HG03558 (cell line): ENCODE results near the gene POLR3G.

Experiments used
- ATAC-seq: cut with Tn5 transposase; IDR thresholded peaks from one replicate; pipeline ENCODE4 v1.9.1; 2021; ENCODE audit warnings: moderate number of reproducible peaks; ENCODE audit not compliant: unreplicated experiment; ENCODE audit errors: extremely low read depth

POLR3G gene, protein sequence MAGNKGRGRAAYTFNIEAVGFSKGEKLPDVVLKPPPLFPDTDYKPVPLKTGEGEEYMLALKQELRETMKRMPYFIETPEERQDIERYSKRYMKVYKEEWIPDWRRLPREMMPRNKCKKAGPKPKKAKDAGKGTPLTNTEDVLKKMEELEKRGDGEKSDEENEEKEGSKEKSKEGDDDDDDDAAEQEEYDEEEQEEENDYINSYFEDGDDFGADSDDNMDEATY

DNA sequence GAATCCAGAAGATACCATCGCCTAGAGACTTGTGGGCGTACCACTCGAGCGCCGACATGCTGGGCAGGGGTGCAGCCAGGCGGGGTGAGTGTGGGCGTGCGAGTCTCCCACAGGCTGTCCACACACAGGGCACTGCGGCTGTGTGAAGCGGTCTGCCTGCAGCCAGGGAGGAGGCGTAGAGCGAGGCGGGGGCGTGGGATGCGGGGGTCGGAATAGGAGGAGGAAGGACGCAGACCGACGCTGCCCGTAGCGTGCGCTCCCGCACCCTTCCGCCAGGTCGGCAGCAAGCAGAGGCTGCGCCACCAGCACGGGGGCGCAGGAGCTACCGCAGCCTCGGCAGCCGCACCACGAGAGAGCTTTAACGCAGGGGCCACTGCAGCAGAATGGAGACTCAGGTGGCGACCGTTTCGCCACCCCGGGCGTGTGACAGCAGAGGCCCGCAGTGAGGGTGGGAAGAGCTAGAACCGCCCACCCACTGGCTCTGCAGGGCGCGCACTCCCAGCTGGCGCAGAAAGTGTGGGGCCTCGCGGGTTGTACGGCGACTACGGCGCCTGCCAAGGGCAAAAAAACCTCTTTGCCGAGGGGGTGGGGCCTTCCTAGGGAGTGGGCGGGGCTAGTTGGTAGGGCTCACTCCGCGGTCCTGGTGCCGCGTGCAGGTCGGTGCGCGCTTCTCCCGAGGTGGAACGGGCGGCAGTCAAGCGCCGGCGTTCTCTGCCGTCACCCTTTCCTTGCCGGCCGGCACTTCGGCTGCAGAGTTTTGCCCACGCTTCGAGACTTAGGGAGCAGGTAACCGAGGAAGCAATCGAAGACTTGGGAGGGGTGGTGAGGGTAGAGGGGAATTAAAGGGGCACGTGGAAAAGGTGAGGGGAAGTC is at the start of gene POLR3G, which contains the start of gene MBLAC2:
POLR3G (plus strand) TSS at position 630 of the 873 bp plus-strand sequence. CDS start 10,704 bp downstream, outside the sequence.
MBLAC2 (minus strand) TSS at position 537 of the 873 bp plus-strand sequence; CDS start at position 58, 479 bp downstream.
- ATAC-seq, result peak; percentile 78

DNA sequence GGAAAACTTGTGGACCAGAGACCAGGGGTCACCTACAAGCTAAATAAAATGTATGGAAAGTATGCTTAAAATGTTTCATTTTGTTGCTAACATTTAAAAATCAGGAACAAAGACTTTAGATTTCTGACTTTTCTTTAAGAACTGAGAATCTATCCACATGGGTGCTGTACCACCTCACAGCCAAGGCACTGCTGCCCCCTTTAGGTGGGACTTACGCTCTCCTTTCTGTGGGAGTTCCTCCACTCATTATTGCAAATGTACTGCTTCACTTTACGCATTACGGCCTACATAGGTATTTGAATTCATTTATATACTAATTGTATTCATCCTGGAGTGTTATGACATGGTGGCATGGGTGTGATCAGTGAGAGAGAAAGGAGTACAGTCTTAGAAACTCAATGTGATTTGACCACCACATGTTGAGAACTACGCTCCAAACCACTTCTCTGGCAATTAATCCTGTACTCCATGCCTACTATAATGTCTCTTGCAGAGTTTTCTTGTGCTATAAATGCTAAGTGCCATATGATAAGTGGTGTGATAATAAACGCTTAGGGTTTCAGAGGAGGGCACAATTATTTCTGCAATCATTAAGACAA is 40.4 kb upstream of the POLR3G start:
- peak; percentile 49 for ATAC-seq

DNA sequence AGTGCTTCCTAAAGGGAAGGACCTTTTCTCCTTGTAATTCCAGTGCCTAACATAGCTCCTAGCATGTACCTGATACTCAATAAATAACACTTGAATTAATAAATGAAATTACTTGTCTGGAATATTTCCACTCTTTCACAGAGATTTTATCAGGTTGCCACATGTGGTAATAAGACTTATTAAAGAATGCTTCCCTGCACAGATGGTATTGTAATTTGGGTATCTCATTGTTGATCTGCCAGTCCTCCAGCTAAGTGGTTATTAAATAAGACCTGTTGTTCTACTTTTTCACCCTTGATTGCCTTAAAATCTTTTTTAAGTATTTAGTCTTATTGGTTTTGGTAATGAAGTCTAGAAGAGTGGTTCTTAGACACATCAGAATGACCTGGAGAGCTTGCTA is 37.0 kb upstream of the POLR3G start:
- no peak for ATAC-seq

DNA sequence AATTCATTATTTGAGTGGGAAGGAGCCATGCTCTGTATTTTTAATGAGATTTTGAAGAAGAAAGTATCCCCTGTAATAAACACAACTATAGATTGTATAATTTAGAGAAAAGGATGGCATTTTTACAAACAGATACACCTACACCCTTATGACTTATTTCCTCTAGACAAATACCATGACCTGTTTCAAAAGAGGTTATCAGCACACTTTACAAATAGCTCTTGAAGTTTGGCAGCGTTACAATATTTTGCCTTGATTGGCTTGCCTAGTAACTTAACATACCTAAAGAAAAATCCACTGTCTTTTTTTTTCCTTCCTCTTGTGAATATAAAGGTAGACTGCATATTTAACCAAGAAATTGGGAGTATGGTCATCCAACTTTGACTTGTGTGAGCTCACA is 36.6 kb upstream of the POLR3G start:
- no peak for ATAC-seq

DNA sequence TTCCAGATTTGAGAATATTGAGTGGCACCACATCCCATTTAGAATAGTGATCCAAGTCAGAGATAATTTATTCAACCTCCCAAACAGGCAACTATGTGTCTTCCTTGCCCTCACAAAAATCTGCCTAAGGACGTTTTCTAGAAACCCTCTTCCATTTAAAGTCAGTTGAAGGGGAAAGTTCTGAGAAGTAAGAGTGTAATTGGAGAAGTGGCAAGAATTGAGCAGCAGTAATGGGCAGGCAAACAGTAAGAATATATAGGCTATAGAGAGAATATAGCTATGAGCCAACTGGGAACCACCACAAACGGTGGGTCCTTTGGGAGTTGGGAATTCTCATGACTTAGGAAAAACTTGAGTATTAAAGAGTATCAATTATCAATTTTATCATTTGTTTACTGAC is 34.0 kb upstream of the POLR3G start:
- ATAC-seq, result no peak

DNA sequence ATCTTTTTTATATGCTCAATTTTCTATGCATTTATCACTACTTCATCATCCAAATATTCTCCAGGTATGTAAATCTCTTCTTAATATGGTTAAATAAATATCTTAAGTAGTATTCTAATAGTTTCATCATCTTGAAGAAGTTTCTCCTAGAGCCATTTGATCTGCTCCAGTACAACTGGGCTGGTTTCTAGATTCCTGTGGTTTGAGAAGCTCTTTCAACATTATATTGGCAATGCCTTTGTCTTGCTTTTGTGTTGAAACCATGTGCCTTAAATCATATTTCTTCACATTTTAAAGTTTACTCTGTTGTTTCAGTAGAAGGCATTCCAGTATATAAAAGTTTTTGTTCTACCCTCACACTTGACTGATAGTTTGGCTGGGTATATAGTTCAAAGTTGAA is 27.7 kb upstream of the POLR3G start:
- ATAC-seq, result no peak

DNA sequence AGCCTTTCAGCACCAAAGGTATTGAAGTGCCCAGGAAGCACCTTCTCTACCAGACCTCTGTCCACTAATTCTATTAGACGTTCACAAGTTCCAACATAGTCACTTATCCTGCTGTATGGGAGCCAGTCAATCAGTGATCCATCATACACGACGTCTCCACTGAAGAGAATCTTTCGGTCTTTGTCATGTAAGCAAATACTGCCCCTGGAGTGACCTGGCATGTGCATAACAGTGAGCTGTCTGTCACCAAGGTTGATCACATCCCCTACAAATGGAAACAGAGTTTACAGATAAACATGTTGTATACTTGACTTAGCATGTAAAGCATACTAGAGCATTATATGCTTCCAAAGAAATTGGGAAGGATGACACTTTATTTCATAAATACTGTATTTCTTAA is 13.4 kb upstream of the POLR3G start:
- ATAC-seq, result no peak

DNA sequence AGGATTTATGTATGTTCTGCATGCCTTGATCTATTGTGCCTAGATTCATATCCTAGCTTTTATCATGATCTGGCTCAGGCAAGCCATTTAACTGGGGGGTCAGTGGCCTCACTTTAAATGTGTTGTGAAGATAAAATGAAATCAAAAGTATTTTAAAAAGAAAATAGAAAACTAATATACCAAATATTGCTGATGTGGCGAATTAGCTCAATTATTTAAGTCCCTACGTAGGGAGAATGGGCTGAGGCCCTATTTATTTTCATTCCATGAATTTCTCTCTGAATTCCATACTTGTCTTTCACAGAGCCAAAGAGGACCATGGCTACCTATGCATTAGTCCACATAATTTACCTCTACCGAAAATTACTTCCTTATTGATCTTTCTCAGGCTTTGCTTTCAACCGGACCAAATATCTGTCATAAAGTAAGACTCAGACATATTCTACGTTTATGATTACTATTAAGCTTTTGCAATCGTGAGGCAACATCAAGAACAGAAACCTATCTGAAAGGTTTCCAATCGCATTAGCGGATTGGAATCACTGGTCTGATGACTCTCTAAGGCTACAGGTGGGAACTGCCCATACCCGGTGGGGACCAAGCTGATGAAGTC is 1.8 kb upstream of the POLR3G start:
- ATAC-seq, result no peak

DNA sequence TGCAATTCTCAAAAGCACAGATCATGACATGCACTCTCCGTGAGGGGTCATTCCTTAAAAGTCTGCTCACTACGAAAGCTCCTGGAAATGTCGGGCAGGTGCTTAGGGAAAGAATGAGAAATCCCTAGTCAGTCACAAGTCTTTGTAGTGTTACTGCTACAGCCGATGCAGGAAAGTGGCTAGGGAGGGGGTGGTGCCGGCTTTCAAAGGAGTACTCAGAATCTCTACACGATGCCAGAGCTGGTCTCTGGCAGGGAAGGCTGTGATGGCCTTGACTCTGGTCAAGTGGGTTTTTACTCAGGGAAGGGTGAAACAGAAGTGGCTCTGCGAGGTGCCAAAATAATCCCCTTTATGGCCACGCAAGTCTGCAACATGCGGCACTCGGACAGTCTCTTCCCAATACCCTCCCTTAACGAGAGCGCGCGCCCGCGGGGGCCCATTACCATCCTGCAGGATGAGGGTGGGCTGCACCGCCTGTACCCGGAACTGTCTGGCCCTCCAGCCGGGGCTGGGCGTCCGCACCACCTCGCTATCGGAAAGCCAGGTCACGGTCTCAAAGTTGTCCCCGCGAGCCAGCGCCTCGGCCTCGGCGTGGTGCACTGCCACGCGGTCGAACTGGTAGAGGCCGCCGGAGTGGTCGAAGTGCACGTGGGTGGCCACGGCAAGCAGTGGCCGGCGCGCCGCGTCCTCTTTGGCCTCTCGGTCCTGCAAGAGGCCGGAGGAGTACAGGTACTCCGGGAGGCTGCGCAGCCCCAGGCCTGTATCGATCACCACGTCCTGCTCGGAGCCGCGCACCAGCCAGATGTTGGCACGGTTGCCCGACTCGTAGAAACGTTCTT is 1.0 kb upstream of the POLR3G start:
- ATAC-seq, result peak; percentile 1

DNA sequence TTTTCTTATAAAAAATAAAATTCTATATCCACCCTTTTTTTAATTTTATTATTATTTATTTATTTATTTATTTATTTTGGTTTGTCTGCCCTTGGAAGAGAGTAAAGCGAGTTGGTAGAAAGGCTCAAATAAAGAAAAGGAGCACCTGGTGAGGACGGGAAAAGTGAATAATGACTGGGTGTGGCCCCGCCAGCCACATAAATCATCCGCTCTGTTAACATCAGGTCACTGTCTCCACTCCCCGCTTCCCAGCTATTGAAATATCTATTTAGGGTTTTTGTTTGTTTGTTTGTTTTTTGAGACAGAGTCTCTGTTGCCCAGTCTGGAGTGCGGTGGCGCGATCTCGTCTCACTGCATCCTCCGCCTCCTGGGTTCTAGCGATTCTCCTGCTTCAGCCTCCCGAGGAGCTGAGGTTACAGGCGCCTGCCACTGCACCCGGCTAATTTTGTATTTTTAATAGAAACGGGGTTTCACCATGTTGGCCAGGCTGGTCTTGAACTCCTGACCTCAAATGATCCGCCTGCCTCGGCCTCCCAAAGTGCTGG is 844 bp downstream of the POLR3G start:
- no peak for ATAC-seq

DNA sequence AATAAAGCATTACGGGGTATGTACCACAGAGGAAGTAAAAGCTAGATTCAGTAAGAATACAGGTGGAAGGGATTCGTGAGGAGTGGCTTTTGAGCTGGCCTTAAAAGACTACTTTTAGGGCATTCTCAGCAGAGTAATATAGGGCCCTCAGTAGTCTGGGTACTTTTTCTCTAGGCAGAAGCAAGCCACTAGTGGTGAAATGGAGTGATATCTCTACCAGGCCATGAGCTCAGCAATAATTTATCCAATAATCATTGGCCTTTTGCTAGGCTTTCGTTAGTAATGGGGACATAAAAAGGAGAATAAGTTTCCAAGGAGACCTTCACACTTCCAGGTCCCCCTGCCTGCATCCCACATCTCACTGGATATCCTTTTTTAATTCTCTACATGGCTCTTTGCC is 1.7 kb downstream of the POLR3G start:
- ATAC-seq, result no peak

DNA sequence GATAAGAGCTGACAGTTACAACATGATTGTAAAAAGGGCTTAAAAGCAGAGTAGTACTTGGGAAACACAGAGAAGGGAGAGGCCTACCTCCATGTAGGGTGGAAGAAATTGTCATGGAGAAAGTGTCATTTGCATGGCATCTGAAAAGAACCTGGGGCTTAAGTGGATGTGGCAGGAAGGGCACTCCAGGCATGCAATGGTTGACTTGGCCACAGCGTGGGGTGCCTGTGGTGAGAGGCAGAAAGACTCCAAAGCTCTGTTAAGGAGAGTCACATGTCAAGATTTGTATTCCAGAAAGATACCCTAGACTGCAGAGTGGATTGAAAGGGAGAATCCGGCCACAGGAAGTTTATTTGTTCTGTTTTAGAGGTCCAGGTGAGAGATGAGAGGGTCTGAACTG is 2.4 kb downstream of the POLR3G start:
- no peak for ATAC-seq

DNA sequence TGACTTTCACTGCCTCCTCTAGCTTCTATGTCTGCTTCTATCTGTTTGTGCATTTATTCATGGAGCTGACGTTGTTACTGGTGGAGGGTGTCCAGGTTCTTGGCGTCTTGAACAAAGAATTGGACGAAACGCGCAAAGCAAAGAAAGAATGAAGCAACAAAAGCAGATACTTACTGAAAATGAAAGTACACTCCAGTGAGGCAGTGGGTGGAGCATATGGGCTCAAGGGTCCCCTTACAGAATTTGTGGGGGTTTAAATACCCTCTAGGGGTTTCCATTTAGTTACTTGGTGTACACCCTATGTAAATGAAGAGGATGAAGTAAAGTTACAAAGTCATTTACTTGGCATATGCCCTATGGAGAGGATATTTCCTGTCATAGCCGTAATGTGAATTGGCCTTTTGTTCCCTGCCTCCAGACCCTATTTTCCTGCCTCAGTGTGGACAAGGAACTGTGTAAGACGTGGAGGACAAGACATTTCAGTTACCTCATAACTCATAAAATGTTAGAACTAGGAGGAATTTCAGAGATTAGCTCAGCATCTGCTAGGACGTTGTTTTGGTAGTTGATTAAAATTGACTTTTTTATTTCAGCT is 3.1 kb downstream of the POLR3G start:
- no peak for ATAC-seq

DNA sequence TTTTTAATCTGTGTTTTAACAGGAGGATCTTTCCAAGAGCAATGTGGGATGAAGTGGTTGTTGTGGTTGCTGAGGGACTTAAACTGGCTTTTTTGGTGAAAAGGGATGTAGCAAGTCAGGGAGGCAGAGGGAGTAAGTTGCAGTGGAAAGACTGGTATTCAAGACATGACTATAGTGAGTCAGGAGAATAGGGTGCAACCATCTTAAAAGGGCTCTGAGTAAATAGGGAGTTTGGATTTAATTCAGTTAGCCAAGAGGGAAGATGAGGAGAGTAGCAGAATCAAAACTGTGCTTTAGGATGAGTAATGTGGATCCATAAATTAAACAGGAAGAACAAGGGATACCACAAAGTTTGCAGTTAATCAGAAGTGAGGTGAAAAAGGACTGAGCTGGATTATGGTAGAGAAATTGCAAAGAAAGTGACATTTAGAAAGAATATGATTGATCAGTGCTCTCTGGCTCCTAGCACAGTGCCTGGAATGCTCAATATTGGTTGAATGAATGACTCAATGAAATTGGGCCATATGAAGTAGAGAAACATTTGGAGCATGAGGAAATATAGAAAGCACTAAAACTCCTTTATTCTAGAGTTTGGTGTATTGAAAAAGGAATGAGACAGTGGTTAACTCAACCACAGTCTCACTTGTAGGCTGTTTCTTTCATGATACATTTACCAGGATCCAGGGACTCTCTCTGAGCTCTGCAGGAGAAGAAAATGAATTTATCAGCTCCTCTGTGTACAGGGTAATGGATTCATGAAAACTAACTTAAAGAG is 5.1 kb downstream of the POLR3G start:
- ATAC-seq, result no peak

DNA sequence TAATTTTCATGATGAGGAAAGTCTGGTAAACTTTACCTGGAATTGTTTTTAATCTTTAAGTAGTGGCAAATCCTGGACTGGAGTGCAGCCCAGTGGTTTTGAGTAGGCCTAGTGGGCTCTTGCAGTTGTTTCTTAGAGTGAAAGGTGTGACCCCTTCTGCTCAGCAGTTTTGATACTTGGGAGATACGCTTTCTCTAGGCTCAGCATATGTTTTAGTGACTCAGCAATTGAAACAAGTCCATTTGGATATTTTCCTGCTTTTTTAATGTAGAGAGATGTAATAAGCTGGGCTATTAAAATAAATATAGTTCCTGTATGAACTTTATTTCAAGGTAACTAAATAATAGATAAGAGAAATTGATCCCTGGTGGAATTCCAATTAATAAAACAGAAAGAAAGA is 6.0 kb downstream of the POLR3G start:
- no peak for ATAC-seq

DNA sequence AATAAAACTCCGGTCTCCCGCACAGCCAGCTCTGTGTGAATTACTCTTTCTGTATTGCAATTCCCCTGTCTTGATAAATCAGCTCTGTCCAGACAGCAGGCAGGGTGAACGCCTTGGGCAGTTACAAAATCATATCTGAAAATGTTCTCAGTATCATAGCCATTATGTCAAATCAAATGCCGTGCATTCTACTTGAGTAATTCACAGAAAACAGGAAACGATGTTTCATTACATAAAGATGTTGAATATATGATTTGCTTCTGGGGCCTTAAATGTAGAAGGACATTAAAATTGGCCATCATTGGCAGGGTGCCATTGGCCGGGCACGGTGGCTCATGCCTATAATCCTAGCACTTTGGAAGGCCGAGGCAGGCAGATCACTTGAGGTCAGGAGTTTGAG is 8.5 kb downstream of the POLR3G start:
- ATAC-seq, result no peak

DNA sequence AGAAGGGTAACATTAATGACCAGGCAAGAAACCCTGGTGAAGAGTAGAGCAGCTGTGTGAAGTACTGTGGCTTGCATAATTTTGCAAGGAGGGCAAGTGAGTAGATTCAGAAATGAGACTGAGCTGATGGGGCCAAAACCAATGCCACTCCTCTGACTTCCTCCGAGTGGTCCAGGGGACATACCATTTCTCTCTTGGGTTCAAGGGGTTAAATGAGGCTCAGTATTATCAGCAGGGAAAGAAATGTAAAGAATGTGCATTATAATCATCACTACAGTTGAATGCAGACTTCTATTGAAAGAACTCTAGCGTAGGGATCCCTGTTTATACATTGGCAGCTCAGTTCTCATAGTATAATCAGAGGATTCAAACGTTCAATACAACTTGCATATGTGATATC is 9.9 kb downstream of the POLR3G start:
- no peak for ATAC-seq

DNA sequence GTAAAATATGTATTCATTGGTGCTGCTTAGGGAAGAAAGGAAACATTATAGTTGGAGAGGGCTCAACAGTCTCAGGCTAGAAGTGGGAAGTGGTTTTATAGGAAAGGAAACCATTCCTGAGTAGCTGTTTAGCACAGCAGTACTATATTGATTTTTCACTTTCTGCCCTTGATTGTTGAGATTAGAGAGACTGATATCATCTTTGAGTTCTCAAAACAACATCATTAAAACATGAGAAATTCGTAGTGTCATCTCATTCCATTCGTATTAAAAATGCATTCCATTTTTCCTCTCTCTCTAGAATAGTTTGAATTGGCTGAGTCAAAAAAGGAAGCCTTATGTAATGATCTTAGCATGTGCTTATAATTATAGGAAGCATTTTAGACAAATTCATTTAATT is 14.1 kb downstream of the POLR3G start:
- no peak for ATAC-seq

DNA sequence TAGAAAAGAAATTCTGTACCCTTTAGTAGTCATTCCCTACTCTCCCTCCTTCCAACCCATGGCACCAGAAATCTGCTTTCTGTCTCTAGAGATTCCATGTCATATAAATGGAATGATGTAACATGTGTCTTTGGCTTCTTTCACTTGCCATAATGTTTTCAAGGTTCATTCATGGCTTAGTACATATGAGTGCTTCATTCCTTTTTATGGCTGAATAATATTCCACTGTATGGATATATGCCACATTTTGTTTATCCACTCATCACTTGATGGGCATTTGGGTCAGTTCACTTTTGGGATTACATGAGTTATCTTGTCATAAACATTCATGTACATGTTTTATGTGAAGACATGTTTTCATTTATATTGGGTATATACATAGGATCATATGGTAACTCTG is 19.4 kb downstream of the POLR3G start:
- no peak for ATAC-seq
